ENCODE results near the gene CIC.

CIC gene

GRCh38 chr19:42281827-42282762 is 13.0 kb downstream of the CIC start:
- no peak for TF ChIP-seq FOXP2 (optimal IDR thresholded peaks at IDR 0.05; ENCODE audit: borderline replicate concordance, extremely low read depth, extremely low read length, insufficient read depth)
- 0 out of 2 replicates have a peak, but pooled peaks have one; percentile 17 for TF ChIP-seq POLR2AphosphoS5 (IDR thresholded peaks at IDR 0.05; ENCODE audit: low read depth, low read length)
- TF ChIP-seq REST (IDR thresholded peaks at IDR 0.05; ENCODE audit: insufficient read depth in 1 of 2, low read depth in 2 of 2, low read length in 2 of 2): no peak

GRCh38 chr19:42282819-42283187 is 13.8 kb downstream of the CIC start:
- TF ChIP-seq FOXP2 (optimal IDR thresholded peaks at IDR 0.05; ENCODE audit: borderline replicate concordance, extremely low read depth, extremely low read length, insufficient read depth): no peak
- TF ChIP-seq POLR2AphosphoS5 (IDR thresholded peaks at IDR 0.05; ENCODE audit: low read depth, low read length): no peak
- no peak for TF ChIP-seq REST (IDR thresholded peaks at IDR 0.05; ENCODE audit: insufficient read depth in 1 of 2, low read depth in 2 of 2, low read length in 2 of 2)
- no peak for TF ChIP-seq SIN3A (IDR thresholded peaks at IDR 0.05; ENCODE audit: borderline replicate concordance, insufficient read depth, low read length)
- TF ChIP-seq TAF1 (IDR thresholded peaks at IDR 0.05; ENCODE audit: borderline replicate concordance, insufficient read depth, low read length): no peak

GRCh38 chr19:42283188-42284065 is 14.4 kb downstream of the CIC start:
- TF ChIP-seq SIN3A (IDR thresholded peaks at IDR 0.05; ENCODE audit: borderline replicate concordance, insufficient read depth, low read length): peak; percentile 63; the same call in 1 of the 2 replicates
- TF ChIP-seq REST (IDR thresholded peaks at IDR 0.05; ENCODE audit: insufficient read depth in 1 of 2, low read depth in 2 of 2, low read length in 2 of 2): no peak
- peak; percentile 53 for TF ChIP-seq POLR2AphosphoS5 (IDR thresholded peaks at IDR 0.05; ENCODE audit: low read depth, low read length)
- no peak for TF ChIP-seq FOXP2 (optimal IDR thresholded peaks at IDR 0.05; ENCODE audit: borderline replicate concordance, extremely low read depth, extremely low read length, insufficient read depth)

GRCh38 chr19:42284066-42284501 is 15.0 kb downstream of the CIC start:
- TF ChIP-seq FOXP2 (optimal IDR thresholded peaks at IDR 0.05; ENCODE audit: borderline replicate concordance, extremely low read depth, extremely low read length, insufficient read depth): no peak
- TF ChIP-seq REST (IDR thresholded peaks at IDR 0.05; ENCODE audit: insufficient read depth in 1 of 2, low read depth in 2 of 2, low read length in 2 of 2): no peak
- TF ChIP-seq POLR2AphosphoS5 (IDR thresholded peaks at IDR 0.05; ENCODE audit: low read depth, low read length): no peak
- no peak for TF ChIP-seq SIN3A (IDR thresholded peaks at IDR 0.05; ENCODE audit: borderline replicate concordance, insufficient read depth, low read length)
- TF ChIP-seq TAF1 (IDR thresholded peaks at IDR 0.05; ENCODE audit: borderline replicate concordance, insufficient read depth, low read length): no peak; the same call in 1 of the 2 replicates
